ENCODE results near the gene P2RY2. TPM values are rescaled to one million over a fixed set of nuclear protein-coding genes. Genes with fewer than 3 reads are reported as not detected.
A peak's percentile ranks its signal among the peaks of the same experiment; 100 is the strongest.

The P2RY2 gene
- total RNA-seq, 1 experiment from 2014 or later: 1.0 TPM

DNA sequence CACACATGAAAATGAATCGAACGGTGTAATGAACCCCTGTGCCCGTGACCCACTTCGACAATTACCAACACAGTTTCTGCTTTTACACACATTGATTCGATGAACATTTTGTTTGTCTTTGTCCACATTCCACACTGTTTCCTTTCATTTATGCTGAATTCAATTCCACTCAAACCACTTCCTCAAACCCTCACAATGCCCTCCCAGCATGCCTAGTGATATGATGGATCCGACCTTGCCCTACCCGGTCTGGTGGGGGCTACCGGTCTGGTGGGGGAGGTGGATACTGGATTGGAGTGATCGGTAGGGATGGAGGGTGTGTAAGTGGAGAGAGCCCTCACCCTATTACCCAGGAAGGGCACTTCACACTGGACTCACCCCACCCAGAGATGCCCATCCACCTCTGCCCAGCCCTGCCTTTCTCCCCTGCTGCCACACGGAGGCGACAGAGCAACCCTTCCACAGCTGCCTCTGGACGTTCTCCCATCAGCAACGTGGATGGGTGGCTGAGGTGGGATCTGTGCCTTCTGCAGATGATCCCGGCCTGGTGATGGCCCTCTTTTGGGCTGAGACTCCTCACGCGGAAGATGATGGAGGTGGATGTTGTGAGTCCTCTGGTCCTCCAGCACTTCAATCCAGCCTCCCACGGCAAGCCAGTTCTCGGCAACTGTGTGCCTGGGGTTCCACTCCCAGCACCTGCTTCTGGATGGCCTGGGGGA is 33.0 kb upstream of the P2RY2 start:
- intact Hi-C loops (cut with micrococcal nuclease): loop anchor here (1.0 kb wide), 3 partner anchors 52 to 104 kb away; no protein-coding TSS in a partner anchor
- no peak overlapping the region for H3K27ac Mint-ChIP-seq (ENCODE audit: low read depth, unreplicated experiment)
- H3K4me3 Mint-ChIP-seq (ENCODE audit: unreplicated experiment): peak overlapping the region; percentile 53
- no TSS peak for BruUV-seq (replicated peaks)
- no peaks in the 10 kb centered on the region for H3K27me3 Mint-ChIP-seq (ENCODE audit: insufficient read depth, unreplicated experiment)
- DNase-seq (ENCODE audit: unreplicated experiment): peak; percentile 87
- ChIA-PET CTCF (interaction anchor here (0.6 to 7.8 kb wide), 21 partner anchors 9 to 366 kb away, joined by 3 to 238 read pairs (median 6); no protein-coding TSS in a partner anchor), POLR2A (interaction anchor here (0.7 to 3.1 kb wide), 7 partner anchors 10 to 56 kb away, joined by 3 to 43 read pairs (median 5); no protein-coding TSS in a partner anchor)
- no peaks in the 10 kb centered on the region for H3K9me3 Mint-ChIP-seq (ENCODE audit: unreplicated experiment)
- TF ChIP-seq, protein P1, sequence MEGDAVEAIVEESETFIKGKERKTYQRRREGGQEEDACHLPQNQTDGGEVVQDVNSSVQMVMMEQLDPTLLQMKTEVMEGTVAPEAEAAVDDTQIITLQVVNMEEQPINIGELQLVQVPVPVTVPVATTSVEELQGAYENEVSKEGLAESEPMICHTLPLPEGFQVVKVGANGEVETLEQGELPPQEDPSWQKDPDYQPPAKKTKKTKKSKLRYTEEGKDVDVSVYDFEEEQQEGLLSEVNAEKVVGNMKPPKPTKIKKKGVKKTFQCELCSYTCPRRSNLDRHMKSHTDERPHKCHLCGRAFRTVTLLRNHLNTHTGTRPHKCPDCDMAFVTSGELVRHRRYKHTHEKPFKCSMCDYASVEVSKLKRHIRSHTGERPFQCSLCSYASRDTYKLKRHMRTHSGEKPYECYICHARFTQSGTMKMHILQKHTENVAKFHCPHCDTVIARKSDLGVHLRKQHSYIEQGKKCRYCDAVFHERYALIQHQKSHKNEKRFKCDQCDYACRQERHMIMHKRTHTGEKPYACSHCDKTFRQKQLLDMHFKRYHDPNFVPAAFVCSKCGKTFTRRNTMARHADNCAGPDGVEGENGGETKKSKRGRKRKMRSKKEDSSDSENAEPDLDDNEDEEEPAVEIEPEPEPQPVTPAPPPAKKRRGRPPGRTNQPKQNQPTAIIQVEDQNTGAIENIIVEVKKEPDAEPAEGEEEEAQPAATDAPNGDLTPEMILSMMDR (IDR thresholded peaks at IDR 0.05; ENCODE audit: unreplicated experiment): peak; percentile 92
- H3K36me3 Mint-ChIP-seq (ENCODE audit: insufficient read depth, unreplicated experiment): peaks cover 6% of the 10 kb centered on the region
- peaks cover 28% of the 10 kb centered on the region for H3K4me1 Mint-ChIP-seq (ENCODE audit: insufficient read depth, unreplicated experiment)

DNA sequence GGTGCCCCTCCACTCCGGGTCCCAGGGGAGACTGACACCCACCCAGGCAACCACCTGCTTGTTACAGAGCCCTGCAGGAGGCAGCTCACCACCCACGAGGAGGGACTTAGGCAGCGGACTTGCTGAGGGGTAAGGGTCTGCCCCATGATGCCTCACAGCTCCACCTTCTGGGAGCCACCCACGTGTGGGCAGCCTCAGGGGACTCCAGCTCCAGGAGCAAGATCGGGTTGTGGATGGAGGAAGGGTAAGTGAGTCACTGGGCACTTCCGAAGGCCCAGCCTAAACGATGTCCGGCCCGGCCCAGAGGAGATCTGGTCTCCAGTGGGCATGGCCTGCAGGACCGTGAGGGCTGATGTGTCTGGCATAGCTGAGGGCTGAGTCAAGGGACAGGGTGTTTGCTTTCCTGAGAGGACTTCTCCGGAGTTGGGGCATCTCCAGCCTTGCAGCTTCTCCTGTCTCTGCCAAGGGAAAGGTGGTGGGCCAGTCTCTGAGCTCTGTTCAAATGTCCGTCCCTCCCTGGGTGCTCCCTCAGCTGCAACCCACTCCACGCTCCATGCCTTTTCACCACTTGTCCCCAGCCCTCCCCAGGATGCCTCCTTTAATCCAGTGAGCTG is 32.3 kb upstream of the P2RY2 start:
- Mint-ChIP-seq H3K36me3 (ENCODE audit: insufficient read depth, unreplicated experiment) (peaks cover 6% of the 10 kb centered on the region), H3K27me3 (ENCODE audit: insufficient read depth, unreplicated experiment) (no peaks in the 10 kb centered on the region), H3K9me3 (ENCODE audit: unreplicated experiment) (no peaks in the 10 kb centered on the region), H3K27ac (ENCODE audit: low read depth, unreplicated experiment) (peak overlapping the region; percentile 46), H3K4me1 (ENCODE audit: insufficient read depth, unreplicated experiment) (peaks cover 34% of the 10 kb centered on the region), H3K4me3 (ENCODE audit: unreplicated experiment) (peak overlapping the region; percentile 53)
- DNase-seq (ENCODE audit: unreplicated experiment): peak; percentile 86
- intact Hi-C loops (cut with micrococcal nuclease): loop anchor here (1.0 kb wide), 3 partner anchors 52 to 104 kb away; no protein-coding TSS in a partner anchor
- CTCF ChIA-PET: interaction anchor here (0.6 to 7.8 kb wide), 29 partner anchors 8 to 1097 kb away, joined by 3 to 238 read pairs (median 5); partner anchors contain the start of gene STARD10
- TF ChIP-seq, protein P1 (IDR thresholded peaks at IDR 0.05; ENCODE audit: unreplicated experiment): no peak
- BruUV-seq (replicated peaks): no TSS peak
- POLR2A ChIA-PET: interaction anchor here (1.0 to 3.1 kb wide), 12 partner anchors 9 to 124 kb away, joined by 3 to 43 read pairs (median 4); partner anchors contain the start of gene FCHSD2

DNA sequence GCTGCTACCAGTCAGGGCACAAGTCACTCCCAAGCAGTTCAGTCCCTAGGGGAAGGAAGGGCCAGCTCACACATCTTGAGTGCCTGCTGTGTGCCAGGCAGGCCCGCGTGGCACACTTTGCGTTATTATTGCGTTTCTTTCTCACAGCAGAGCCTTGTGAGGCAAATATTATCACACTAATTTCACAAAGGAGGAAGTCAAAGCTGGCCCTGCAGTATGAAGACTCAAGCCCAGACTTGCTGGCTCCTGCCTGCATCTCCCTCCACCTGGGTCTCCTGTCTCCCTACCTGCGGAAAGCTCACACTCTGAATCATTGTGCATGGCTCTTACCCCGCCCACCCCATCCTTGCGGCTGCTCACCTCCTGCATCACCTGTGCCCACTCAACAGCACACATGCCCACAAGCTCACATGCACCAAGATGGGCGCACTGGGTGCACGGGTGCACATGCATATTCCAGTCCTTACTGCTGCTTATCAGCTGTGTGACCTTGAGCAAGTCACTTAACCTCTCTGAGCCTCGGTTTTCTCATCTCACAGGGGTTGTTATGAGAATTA is 31.7 kb upstream of the P2RY2 start:
- no TSS peak for BruUV-seq (replicated peaks)

More for the DNA sequence above, 31.7 kb upstream of the P2RY2 start:
- ChIA-PET CTCF (interaction anchor here (0.5 to 7.8 kb wide), 32 partner anchors 9 to 1098 kb away, joined by 3 to 238 read pairs (median 5); partner anchors contain the start of gene STARD10), POLR2A (interaction anchor here (0.5 to 3.1 kb wide), 13 partner anchors 9 to 348 kb away, joined by 3 to 43 read pairs (median 4); partner anchors contain the start of gene FCHSD2)
- H3K4me3 Mint-ChIP-seq (ENCODE audit: unreplicated experiment): peak overlapping the region; percentile 53
- peak; percentile 83 for DNase-seq (ENCODE audit: unreplicated experiment)
- no peaks in the 10 kb centered on the region for H3K9me3 Mint-ChIP-seq (ENCODE audit: unreplicated experiment)
- H3K4me1 Mint-ChIP-seq (ENCODE audit: insufficient read depth, unreplicated experiment): peaks cover 40% of the 10 kb centered on the region
- TF ChIP-seq, protein P1 (IDR thresholded peaks at IDR 0.05; ENCODE audit: unreplicated experiment): no peak
- H3K36me3 Mint-ChIP-seq (ENCODE audit: insufficient read depth, unreplicated experiment): peaks cover 6% of the 10 kb centered on the region
- no peaks in the 10 kb centered on the region for H3K27me3 Mint-ChIP-seq (ENCODE audit: insufficient read depth, unreplicated experiment)
- intact Hi-C loops (cut with micrococcal nuclease): no loop called here
- peak overlapping the region; percentile 46 for H3K27ac Mint-ChIP-seq (ENCODE audit: low read depth, unreplicated experiment)
